CD14-positive monocyte (primary cell): ENCODE data around the gene LGALS8. TPM values are rescaled to one million over a fixed set of nuclear protein-coding genes. Genes with fewer than 3 reads are reported as not detected.

Source experiments
- DNase-seq, 3 donors: peaks; one replicate each; pipeline ENCODE4 v3.0.0-alpha.2; 2011 to 2022
- H2AFZ ChIP-seq: 2 replicates; pipeline ENCODE4 v1.6.0; 2012; ENCODE audit warnings: mild to moderate bottlenecking, low read depth, low read length, inconsistent platforms; ENCODE audit not compliant: insufficient read depth, poor library complexity, severe bottlenecking
- H3K27ac ChIP-seq, 2 donors: 1 replicate in 1 of 2; 2 replicates in 1 of 2; pipeline ENCODE4 v1.5.1; 2012 to 2013; ENCODE audit warnings: low read length in 2 of 2, control low read depth in 1 of 2, inconsistent platforms in 1 of 2, low read depth in 1 of 2, mild to moderate bottlenecking in 1 of 2
- H3K27me3 ChIP-seq, 2 donors: one replicate each; pipeline versions ENCODE4 v1.6.0 to v1.6.1; 2011 to 2013; ENCODE audit warnings: low read length in 2 of 2; ENCODE audit not compliant: control insufficient read depth in 2 of 2, insufficient read depth in 2 of 2
- H3K36me3 ChIP-seq, 2 donors: replicated peaks in 1 of 2; 1 replicate in 1 of 2; 2 replicates in 1 of 2; pipeline versions ENCODE4 v1.5.1 to v1.6.1; 2012 to 2013; ENCODE audit warnings: low read length in 2 of 2, control low read depth in 1 of 2, inconsistent platforms in 1 of 2, mild to moderate bottlenecking in 1 of 2; ENCODE audit not compliant: insufficient read depth in 2 of 2, control insufficient read depth in 1 of 2
- H3K4me1 ChIP-seq, 2 donors: 1 replicate in 1 of 2; 2 replicates in 1 of 2; pipeline versions ENCODE4 v1.5.1 to v1.6.1; 2012 to 2013; ENCODE audit warnings: low read length in 2 of 2, control low read depth in 1 of 2, inconsistent platforms in 1 of 2, mild to moderate bottlenecking in 1 of 2, moderate library complexity in 1 of 2; ENCODE audit not compliant: insufficient read depth in 2 of 2, control insufficient read depth in 1 of 2
- H3K4me2 ChIP-seq: replicated peaks from 2 replicates; pipeline ENCODE3; 2012; ENCODE audit warnings: low read length, moderate library complexity, mild to moderate bottlenecking; ENCODE audit not compliant: poor library complexity, severe bottlenecking; ENCODE audit errors: extremely low read depth
- H3K4me3 ChIP-seq, 3 experiments: fragments of 200-600 bp in 1 of 3; sonication (generic) in 1 of 3; replicated peaks in 1 of 3; 1 replicate in 2 of 3; 2 replicates in 1 of 3; pipeline ENCODE4 v1.5.1; 2011 to 2013; ENCODE audit warnings: low read length in 3 of 3, mild to moderate bottlenecking in 3 of 3, control low read depth in 2 of 3, low read depth in 2 of 3, inconsistent platforms in 1 of 3, moderate library complexity in 1 of 3
- H3K79me2 ChIP-seq: 2 replicates; pipeline ENCODE4 v1.6.0; 2012; ENCODE audit warnings: mild to moderate bottlenecking, control low read depth, inconsistent platforms, low read length, moderate library complexity; ENCODE audit not compliant: insufficient read depth
- H3K9ac ChIP-seq: 2 replicates; pipeline ENCODE4 v1.6.0; 2017; ENCODE audit warnings: low read length, mild to moderate bottlenecking; ENCODE audit not compliant: insufficient read depth, poor library complexity, severe bottlenecking
- H3K9me3 ChIP-seq, 2 donors: replicated peaks in 1 of 2; 1 replicate in 1 of 2; 2 replicates in 1 of 2; pipeline versions ENCODE4 v1.5.1 to v1.6.1; 2012 to 2013; ENCODE audit warnings: low read length in 2 of 2, control low read depth in 1 of 2; ENCODE audit not compliant: control insufficient read depth in 1 of 2, insufficient read depth in 1 of 2
- H4K20me1 ChIP-seq: 2 replicates; pipeline ENCODE4 v1.6.0; 2012; ENCODE audit warnings: mild to moderate bottlenecking, low read length, control low read depth, moderate library complexity; ENCODE audit not compliant: insufficient read depth
- H3K27ac Mint-ChIP-seq, 7 donors: one replicate each; pipeline ENCODE4 v1.8.0; 2020; ENCODE audit warnings: mild to moderate bottlenecking in 7 of 7, mixed read lengths in 7 of 7, moderate library complexity in 6 of 7, inconsistent platforms in 2 of 7
- H3K27me3 Mint-ChIP-seq, 3 donors: one replicate each; pipeline ENCODE4 v1.8.0; 2021 to 2022; ENCODE audit warnings: low read depth in 3 of 3, mild to moderate bottlenecking in 3 of 3, mixed read lengths in 3 of 3, moderate library complexity in 3 of 3, inconsistent platforms in 1 of 3
- H3K36me3 Mint-ChIP-seq, 2 donors: one replicate each; pipeline ENCODE4 v1.8.0; 2020; ENCODE audit warnings: mixed read lengths in 2 of 2, inconsistent platforms in 1 of 2, mild to moderate bottlenecking in 1 of 2
- H3K4me1 Mint-ChIP-seq: one replicate; pipeline ENCODE4 v1.8.0; 2020; ENCODE audit warnings: mild to moderate bottlenecking, mixed read lengths
- H3K4me3 Mint-ChIP-seq, 2 donors: one replicate each; pipeline ENCODE4 v1.8.0; 2020; ENCODE audit warnings: mild to moderate bottlenecking in 2 of 2, mixed read lengths in 2 of 2, moderate library complexity in 1 of 2
- H3K9me3 Mint-ChIP-seq, 7 donors: one replicate each; pipeline ENCODE4 v1.8.0; 2020 to 2022; ENCODE audit warnings: mixed read lengths in 7 of 7, mild to moderate bottlenecking in 6 of 7, moderate library complexity in 6 of 7, inconsistent platforms in 2 of 7
- CTCF ChIP-seq: fragments of 200-600 bp; IDR thresholded peaks from one replicate; pipeline ENCODE4 v1.8.0; 2022; ENCODE audit warnings: antibody characterized with exemption, mild to moderate bottlenecking
- WGBS: methylation state at CpG from one replicate; pipeline ENCODE4 v1.1.5; 2013; ENCODE audit warnings: missing lambda C conversion rate; ENCODE audit not compliant: insufficient coverage; 5-methylcytosine and 5-hydroxymethylcytosine counted together
- intact Hi-C, 2 donors: fragments of 100-400 bp; cut with micrococcal nuclease; formaldehyde crosslinking; loops; one replicate each; pipeline versions ENCODE4 v1.15.0 to v1.15.1; 2023
- polyA plus RNA-seq, 3 donors: library from polyadenylated mRNA; depleted of rRNA in 1 of 3; unstranded in 2 of 3; stranded (reverse) in 1 of 3; fragments of 300-500 nt in 2 of 3; fragments of >200 nt in 1 of 3; fragmentation: Illumina TruSeq in 2 of 3; gene quantifications; 1 replicate in 2 of 3; 2 replicates in 1 of 3; pipeline ENCODE4 v1.2.3, GENCODE V29; 2012 to 2021

LGALS8 gene
- polyA plus RNA-seq, 3 donors: 58.9 to 84.6 (median 75.7) TPM

GRCh38 chr1:236558081-236558480, 34.3 kb downstream of the LGALS8 start:
- Histone ChIP-seq H3K79me2 (no peaks in the 10 kb centered on the region), H3K9ac (no peak overlapping the region), H4K20me1 (no peaks in the 10 kb centered on the region), H3K4me2 (no peak overlapping the region), H3K27ac (no peak overlapping the region), H3K36me3 (peaks cover 80 to 97% of the 10 kb centered on the region in 2 donors), H3K27me3 (no peaks in the 10 kb centered on the region), H3K4me1 (no peaks in the 10 kb centered on the region), H3K4me3 (no peak overlapping the region), H2AFZ (no peak overlapping the region), H3K9me3 (no peaks in the 10 kb centered on the region)
- H3K27ac Mint-ChIP-seq: no peak overlapping the region
- no peaks in the 10 kb centered on the region for H3K4me1 Mint-ChIP-seq
- no peak for TF ChIP-seq CTCF
- DNase-seq: no peak
- peaks cover 83 to 88% of the 10 kb centered on the region in 2 donors for H3K36me3 Mint-ChIP-seq
- intact Hi-C loops: no loop called here
- no peaks in the 10 kb centered on the region for H3K9me3 Mint-ChIP-seq
- no peak overlapping the region for H3K4me3 Mint-ChIP-seq
- 100% methylated on average over 7 of the region's 9 CpGs for WGBS
- no peaks in the 10 kb centered on the region for H3K27me3 Mint-ChIP-seq

GRCh38 chr1:236558846-236559245, 35.1 kb downstream of the LGALS8 start:
- no peaks in the 10 kb centered on the region for H3K27me3 Mint-ChIP-seq
- intact Hi-C loops: no loop called here
- peaks cover 87 to 91% of the 10 kb centered on the region in 2 donors for H3K36me3 Mint-ChIP-seq
- TF ChIP-seq CTCF: no peak
- Histone ChIP-seq H3K4me2 (no peak overlapping the region), H3K9me3 (no peaks in the 10 kb centered on the region), H3K4me1 (no peaks in the 10 kb centered on the region), H3K36me3 (peaks cover 78 to 97% of the 10 kb centered on the region in 2 donors), H2AFZ (no peak overlapping the region), H3K27me3 (no peaks in the 10 kb centered on the region), H3K27ac (no peak overlapping the region), H4K20me1 (no peaks in the 10 kb centered on the region), H3K79me2 (no peaks in the 10 kb centered on the region), H3K4me3 (no peak overlapping the region), H3K9ac (no peak overlapping the region)
- no peaks in the 10 kb centered on the region for H3K4me1 Mint-ChIP-seq
- WGBS: no CpG with 5 or more reads among the region's 3 CpGs
- no peak overlapping the region for H3K4me3 Mint-ChIP-seq
- H3K9me3 Mint-ChIP-seq: no peaks in the 10 kb centered on the region
- no peak overlapping the region for H3K27ac Mint-ChIP-seq
- DNase-seq: no peak
